NCI-H345 treated with DMSO at 0.1 percent for 48 hours (cell line): Measurements from ENCODE around the gene MRPS34.
"Not testable (repeated sequence)": the region's sequence is repeated elsewhere in the genome, so short reads cannot be mapped to it uniquely, and the experiment has no call there.

Experiments used
- DNase-seq: peaks from one replicate; lab custom pipeline; 2025; ENCODE audit not compliant: unreplicated experiment; lab: John Stamatoyannopoulos, UW

The MRPS34 gene

DNA sequence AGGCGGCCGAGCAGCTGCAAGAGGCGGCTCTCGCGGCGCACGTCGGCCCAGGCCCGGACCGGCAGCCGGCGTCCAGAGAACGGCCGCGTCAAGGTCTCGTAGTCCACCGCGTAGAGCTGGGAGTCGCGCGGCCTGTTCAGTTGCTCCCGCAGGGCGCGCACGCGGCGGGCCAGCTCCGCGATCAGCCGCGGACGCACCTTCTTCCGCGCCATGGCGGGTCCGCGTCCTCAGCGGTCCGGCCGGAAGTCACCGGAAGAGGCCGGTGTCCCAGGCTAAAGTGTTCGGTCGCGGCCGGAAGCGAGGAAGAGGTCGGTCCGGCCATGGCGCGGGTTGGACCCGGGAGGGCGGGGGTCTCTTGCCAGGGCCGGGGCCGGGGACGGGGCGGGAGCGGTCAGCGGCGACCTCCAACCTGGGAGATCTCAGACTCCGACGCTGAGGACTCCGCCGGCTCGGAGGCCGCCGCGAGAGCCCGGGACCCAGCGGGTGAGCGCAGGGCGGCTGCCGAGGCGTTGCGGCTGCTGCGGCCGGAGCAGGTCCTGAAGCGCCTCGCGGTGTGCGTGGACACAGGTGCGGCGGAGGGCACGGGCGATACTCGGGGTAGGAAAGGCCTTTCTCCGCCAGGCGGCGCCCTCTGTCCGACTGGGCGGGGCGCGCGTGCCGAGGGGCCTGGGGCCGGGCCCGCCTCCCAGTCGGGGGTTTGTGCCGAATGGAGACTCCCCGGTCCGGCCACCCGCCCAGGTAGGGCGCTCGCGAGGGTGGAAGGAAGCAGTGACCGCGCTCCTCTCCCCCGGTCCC lies at the start of gene MRPS34:
Gene MRPS34, minus strand, starts transcription at position 227 of the 795 bp plus-strand sequence. Its CDS starts 15 bp downstream, at position 212.
- peak; percentile 72 for DNase-seq

DNA sequence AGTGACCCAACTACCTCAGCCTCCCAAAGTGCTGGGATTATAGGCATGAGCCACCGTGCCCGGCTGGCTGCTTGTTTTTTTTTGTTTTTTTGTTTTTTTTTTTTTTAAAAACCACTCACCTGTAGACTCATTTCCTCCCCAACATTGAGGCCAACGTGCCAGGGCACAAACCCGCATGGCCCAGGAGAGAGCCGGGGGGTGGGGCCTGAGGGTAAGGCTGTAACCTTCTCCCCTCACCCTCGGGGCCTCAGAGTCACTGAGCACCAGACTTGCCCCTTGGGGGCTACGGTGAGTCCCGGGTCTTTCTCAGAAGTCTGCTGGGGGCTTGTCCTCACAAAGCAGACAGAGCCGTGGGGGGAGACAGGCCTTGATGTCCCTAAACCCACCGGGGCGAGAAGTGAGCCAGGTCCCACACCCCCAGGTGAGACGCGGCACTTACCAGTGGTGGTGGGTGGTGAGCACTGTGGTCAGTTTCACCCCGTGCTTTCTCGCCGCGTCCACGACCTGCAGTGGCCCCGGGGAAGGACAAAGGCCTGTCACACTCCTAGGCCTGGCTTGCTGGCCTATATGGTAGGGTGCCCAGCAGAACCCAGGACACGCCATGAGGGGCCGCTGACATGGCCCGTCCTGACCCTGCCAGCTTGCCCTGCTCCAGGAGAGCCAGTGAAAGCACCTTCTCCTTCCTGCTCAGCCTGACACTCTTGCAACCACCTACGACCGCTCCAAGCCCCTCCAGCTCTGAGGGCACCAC lies 49.1 kb upstream of the MRPS34 start:
- DNase-seq: no peak

DNA sequence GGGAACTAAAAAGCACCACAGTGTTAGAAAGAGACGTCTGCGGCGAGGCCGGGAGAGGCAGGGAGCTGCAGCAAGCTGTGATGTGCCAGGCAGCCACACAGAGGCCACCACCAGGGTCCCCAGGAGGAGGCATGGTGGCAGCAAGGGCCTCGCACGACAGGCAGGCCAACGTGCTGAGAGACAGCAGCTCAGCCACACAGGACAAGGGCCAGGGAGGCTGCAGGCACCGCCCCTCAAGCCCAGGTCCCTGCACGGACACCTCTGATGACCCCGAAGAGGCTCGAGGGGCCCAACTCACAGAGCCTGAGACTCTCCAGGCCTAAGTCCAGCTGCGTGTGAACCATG lies 48.0 kb upstream of the MRPS34 start:
- DNase-seq: no peak

DNA sequence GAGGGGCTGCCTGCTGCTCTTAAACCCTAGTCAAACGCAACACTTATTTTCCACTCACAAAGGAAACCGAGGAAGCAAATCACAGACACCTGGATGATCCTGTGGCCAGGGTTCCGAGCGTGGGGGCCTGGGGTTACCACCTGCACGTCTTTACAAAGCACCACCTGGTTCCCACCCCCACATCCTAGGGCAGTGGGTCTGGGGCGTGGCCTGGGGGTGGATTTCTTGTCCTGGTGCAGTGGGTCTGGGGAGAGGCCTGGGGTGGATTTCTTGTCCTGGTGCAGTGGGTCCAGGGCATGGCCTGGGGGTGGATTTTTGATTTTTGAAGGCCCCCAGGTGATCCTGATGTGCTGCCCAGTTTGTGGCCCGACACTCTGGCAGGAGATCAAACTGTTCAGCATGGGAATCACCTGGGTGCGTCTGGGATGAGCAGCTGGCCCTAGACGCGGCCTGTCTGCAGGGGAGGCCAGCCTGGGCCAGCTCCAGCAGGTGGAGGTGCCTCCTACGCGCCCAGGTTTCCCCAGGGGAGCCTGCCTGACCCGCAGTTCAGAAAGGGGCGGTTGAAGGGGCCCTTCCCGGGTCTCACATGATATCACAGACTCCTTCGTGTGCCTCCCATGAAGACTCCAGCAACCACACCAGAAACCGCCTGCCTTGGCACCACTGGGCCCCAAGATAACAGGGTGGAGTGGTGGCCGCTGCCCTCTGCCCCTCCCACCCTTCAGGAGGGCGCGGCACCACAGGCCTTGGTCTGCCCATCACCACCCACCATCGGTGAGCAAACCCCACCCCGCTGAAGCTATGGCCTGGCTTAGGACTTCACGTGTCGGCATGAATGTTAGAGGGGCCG lies 47.4 kb upstream of the MRPS34 start:
- DNase-seq: no peak

DNA sequence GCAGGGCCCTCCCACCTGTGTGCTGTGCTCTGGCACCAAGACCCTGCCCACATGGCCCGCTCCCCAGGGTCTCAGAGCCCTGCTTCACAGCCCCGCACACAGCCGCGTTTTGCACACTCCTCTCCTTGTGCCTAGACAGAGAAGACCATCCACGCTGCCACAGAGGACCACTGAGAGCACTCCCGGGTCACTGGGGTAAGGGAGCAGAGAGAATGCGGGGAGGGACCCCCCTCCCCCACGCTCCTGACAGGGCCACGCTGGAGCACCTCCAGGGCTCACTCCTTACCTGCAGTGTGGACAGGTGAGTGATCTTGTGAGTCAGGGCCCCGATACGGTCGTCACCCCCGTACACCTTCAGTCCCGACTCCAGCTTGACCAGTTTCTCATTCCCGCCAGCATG lies 46.7 kb upstream of the MRPS34 start:
- DNase-seq: no peak

DNA sequence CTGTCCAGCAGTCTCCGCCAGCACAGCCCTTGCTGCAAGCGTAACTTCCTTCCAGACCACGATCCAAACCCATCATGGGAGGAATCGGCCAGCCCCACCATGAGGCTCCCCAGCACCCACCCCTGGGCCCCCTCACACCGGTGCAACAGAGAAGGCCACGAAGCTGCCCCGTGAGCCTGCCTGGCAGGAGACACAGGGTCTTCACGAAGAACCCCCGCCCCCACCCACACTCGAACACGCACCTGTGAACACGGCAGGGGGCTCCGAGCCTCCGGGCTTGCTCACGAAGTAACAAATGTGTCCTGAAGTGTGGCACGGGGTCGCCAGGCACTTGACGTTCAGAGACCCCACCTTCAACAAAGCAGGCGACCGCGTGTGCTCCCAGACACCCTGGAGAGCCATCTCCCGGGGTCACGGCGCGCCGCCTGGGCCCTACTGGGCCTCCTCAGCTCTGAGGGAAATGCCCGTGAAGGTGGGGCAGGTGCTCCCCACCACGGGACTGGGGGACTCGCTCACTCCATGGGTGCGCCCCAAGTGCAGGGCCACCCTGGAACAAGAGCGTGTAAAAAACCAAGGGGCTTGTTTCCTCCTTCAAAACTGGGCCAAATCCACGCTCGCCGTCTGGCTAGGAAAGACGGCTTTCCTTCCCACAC lies 46.1 kb upstream of the MRPS34 start:
- DNase-seq: no peak

DNA sequence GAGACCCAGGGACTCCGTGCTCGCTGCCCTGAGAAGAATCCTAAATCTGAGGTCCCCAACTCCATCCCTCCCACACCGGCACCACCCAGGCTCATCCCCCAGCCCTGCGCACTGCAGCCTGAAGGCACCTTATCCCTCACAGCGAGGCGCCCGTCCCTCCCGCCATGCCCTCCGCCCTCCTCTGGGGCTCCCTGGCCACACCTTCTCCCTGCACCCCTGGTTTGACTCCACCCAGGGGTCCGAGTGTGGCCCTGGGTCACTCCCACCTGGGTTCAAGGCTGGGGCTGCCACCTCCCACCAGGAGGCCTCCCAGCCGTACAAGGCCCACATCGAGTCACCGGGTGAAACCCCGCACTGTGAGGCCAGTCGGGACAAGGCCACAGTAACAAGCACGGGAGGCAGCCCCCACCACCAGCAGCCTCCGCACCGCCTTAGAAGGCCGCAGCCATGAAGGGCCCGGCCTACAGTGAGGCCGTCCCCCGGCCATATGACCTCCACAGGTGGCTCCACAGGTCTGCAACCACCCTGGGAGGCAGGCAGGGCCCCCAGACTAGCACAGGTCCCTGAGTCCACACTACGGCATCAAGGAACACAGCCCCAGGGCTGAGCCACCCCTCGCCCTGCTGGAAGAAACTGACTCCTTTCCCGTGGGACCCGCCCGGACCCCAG lies 45.4 kb upstream of the MRPS34 start:
- no peak for DNase-seq

DNA sequence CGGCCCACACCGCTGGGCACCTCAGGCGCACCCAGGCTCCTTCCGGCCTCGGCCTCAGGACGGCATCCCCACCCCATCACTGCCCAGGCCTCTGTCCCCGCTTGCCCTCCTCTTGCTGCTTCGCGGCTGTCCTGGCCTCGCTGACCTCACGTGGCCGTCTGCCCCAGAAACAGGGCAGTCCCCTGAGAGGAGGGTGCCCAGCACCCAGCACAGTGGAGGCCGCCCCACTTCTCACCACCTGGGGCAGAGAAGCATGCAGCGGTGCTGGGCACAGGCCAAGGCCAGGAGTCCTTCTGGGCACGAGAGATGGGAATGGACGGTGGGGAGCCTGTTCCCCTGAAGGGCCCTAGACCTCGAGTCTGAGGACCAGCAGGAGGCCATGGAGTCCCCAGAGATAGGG lies 44.8 kb upstream of the MRPS34 start:
- DNase-seq: no peak

DNA sequence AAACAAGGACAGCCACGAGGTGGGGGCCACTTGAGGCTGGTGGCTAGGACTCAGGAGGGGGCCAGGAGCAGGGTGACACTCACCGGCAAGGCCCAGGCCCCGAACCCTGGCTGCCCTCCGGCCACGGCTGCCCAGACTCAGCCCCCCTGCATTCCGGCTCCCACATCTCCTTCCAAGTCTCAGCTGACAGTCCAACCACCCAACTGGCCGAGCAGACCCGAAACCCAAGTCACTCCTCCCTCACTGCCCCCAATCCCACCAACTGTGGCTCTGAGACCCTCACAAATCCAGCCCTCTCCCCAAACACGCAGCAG lies 44.3 kb upstream of the MRPS34 start:
- DNase-seq: no peak

DNA sequence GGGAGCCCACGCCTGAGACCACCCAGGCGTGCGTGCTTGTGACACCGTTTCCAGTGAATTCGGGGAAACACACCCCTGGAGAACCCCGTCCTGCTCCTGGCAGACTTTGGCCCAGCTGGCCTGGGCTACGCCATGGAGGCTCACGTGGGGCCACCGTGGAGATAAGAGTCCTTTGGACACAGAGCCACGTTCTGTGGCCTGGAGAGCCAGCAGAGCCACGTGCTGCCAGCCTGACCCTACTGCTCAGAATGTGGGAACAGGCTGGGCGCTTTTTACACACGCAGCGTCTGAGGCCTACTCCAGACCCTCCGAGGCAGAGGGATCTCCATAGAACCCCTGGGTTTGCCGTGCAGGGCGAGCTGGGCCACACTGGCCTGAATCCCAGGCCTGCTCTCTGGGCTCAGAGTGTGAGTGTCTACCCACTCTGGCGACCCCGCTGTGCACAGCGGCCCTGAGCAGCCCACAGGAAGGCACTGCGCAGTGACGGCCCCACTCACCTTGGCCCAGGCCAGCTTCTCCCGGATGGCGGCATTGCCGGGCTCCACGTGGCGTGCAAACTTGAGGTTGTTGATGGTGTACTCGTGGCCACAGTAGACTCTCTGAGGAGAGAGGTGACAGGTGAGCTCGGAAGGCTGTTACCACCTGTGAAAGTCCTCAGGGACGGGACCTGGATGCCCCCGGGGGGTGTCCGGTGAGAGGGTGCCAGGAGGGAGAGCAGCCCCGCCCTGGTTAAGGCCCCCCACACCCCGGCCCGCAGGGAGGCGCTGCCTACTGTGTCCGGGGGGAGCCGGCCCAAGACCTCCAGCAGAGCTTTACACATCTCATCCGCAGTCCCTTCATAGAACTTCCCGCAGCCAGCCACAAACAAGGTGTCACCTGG lies 43.7 kb upstream of the MRPS34 start:
- no peak for DNase-seq

DNA sequence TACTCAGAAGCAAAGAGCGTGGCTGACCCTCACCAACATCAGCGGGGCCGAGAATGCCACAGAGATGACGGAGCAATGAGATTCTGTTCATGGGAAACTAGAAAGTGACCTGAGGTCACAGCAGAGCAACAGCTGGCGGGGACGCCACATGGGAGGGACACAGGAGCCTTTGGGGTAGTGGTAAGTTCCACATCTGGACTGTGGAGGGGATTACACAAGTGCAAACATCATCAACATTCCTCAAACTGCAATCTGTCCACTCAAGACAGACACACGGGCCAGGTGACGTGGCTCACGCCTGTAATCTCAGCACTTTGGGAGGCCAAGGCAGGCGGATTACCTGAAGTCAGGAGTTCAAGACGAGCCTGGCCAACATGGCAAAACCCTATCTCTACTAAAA lies 42.5 kb upstream of the MRPS34 start:
- no peak for DNase-seq

DNA sequence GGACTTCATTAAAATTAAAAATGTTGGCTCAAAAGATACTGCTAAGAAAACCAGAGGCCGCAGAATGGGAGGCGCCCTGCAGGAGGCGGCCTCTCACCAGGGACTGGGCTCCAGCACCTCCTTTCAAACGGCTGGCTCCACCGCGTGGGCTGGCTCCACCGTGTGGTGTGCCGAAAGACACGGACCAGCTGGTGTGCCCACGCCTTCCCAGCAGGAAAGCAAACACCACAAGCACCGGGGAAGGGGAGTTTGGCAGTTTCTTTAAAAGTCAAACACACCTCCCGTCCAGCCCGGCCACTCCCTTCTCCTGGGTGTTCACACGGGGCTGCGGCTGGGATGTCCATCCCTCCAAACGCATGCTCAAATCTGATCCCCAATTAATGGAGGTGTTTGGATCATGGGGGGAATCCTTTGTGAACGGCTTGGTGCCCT lies 39.8 kb upstream of the MRPS34 start:
- DNase-seq: peak; percentile 66

DNA sequence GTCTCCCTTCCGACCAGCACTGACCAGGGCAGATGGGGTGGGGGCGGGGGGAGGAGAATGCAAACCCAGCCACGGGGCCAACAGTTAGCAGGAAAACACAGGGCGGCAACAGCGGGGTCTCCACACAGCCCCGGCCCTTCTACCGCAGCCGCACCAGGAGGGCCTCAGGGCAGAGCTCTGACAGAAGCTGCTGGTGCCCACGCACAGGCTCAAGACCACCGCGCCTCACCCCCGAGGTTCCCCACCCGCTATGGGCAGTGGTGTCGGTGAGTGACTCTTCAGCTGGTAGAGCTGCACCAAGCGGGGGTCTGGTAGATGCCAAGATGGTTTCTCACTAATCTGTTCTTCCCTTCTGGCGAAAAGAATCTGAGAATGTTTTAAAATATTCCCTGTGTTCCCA lies 37.6 kb upstream of the MRPS34 start:
- no peak for DNase-seq

DNA sequence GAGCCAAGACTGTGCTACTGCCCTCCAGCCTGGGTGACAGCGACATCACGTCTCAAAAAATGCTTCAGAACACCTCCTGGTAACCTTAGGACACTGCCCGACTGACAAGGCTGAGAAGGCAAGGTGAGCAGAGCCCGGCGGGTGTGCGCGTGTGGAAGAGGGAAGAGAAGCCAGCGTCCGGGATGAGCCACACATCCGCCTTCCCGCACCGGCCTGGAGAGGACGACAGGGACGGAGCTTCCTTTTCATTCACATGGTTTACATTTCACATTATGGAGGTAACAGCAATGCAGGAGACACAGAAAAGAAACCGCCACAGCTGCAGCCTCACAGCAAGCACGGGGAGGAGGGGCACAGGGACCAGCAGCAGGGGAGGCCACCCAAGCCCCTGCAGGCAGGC lies 37.2 kb upstream of the MRPS34 start:
- DNase-seq: no peak

DNA sequence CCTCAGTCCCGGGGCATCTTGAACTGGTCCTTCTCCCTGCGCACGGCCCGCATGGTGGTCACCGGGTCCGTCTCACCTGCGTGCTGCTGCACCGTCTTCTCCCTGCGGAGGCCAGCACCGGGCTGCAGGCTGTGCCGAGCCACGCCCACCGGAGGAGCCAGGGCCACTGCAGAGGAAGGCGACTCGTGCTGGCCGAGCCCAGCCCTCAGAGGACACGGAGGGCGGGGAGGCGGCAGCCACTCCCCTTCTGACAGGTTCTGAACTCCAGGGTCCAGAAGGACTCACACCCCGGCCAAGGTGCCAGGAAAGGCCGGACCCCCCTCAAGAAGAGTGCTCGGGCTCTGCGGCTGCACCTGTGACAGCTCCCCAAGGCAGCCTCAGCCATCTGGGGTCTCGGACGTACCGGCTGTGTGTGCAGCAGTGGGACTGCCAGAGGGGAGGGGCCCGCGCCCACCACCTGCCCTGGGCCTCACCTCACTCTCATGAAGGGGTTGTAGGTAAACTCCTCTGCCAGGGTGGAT lies 36.4 kb upstream of the MRPS34 start:
- no peak for DNase-seq

DNA sequence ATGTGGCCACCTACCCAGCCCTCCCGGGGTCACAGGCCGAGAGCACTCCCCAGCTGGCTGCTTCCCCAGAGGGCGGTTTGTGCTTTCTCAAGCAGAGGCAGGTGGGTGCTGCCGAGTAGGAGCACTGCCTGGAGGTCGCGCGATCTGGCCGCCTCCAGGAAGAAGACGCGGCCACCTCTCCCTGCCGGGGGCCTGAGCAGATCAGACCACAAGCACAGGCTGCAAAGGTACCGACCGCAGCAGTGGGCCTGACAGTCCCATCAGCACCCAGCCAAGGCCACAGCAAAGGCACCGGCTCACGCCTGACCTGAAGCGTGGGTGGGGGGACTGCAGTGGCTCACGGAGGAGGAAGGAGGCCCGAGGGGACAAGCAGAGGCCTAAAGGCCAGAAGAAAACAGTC lies 35.8 kb upstream of the MRPS34 start:
- DNase-seq: no peak

DNA sequence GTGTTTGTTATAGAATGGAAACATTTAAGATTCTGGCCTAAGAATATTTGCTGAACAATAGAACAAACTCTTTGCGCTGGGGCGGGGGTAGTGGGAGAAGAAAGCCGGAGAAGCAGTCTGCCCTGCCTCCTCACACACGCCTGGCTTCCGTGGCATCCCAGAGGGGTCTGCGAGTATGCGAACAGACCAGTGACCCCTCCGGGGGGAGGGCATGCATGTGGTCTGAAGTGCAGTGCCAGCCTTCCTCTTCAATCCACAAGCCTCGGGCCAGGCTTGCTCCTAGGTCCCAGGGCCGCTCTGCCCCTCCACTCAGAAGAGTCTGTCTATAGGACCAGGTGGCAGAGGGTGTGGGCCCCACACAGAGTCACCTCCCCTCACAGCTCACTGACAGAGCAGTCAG lies 34.7 kb upstream of the MRPS34 start:
- no peak for DNase-seq

DNA sequence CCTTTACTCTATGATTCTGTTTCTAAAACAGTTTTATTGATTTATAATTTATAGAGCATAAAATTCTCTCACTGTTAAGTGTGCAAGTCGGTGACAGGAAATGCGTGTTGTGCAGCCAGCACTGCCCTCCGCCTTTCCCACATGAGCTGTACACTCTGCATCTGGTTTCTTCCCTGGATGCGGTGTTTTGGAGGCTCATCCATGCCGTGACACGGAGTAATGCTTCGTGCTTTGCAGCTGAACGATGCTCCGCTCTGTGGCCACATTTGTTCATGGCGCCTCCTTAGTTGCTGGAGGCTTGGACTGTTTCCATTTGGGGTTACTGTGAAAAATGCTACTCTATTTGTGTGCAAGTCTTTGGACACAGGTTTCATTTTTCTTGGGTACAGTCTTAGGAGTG lies 27.8 kb upstream of the MRPS34 start:
- no peak for DNase-seq

DNA sequence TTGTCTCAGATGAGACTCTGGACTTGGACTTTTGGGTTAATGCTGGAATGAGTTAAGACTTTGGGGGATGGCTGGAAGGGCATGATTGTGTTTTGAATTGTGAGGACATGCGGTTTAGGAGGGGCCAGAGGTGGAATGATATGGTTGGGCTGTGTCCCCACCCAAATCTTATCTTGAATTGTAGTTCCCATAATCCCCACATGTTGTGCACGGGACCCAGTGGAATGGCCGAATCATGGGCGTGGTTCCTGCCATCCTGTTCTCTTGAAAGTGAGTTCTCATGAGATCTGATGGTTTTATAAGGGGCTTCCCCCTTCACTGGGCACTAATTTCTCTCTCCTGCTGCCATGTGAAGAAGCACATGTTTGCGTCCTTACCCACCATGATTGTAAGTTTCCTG lies 26.3 kb upstream of the MRPS34 start:
- not testable (repeated sequence) for DNase-seq
